GM21367 (cell line): Measurements from ENCODE around the gene GBGT1.
A peak's percentile ranks its signal among the peaks of the same experiment; 100 is the strongest.

Source experiments
- ATAC-seq: cut with Tn5 transposase; IDR thresholded peaks from one replicate; pipeline ENCODE4 v1.9.1; 2021; ENCODE audit not compliant: unreplicated experiment

Gene GBGT1

DNA sequence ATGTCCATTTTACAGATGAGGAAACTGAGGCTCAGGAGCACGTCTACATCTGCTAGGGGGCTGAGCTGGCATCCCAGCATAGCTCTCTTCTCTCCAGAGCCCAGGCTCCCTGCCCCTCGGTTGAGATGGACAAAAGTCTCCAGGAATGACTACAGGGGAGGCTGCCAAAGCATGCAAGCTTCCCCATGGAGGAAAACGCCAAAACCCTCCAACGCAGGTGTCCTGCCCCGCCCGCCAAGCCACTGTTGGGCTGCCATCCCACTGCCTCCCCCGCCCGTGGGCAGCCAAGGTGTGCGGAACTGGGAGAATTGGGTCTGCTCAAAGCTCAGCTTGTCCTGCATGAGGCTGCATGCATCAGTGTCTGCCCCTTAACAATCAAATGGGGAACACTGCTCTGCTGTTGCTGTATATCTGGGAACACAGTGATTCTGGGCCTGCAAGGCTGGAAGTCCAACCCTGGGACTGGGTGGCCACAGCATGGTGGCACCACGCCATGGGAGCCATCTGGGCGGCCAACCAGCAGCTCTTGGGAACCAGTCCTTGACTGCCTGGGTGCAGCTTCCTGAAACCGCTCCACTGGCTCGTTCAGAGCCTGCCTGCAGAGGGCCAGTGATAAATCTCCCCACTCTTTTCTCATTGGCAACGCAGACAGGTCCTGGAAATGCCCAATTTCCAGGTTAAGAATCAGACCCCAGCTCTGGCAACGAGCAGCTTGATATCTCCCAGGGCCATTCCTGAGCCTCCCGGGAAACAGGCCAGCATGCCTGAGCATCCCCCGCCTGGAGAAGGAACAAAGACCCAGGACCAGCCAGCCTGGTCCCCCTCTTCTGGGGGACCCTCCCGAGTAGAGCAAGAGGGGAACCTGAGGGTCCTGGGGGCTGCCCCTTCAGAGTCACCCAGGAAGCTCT is 46.2 kb downstream of the GBGT1 start:
- ATAC-seq: no peak

DNA sequence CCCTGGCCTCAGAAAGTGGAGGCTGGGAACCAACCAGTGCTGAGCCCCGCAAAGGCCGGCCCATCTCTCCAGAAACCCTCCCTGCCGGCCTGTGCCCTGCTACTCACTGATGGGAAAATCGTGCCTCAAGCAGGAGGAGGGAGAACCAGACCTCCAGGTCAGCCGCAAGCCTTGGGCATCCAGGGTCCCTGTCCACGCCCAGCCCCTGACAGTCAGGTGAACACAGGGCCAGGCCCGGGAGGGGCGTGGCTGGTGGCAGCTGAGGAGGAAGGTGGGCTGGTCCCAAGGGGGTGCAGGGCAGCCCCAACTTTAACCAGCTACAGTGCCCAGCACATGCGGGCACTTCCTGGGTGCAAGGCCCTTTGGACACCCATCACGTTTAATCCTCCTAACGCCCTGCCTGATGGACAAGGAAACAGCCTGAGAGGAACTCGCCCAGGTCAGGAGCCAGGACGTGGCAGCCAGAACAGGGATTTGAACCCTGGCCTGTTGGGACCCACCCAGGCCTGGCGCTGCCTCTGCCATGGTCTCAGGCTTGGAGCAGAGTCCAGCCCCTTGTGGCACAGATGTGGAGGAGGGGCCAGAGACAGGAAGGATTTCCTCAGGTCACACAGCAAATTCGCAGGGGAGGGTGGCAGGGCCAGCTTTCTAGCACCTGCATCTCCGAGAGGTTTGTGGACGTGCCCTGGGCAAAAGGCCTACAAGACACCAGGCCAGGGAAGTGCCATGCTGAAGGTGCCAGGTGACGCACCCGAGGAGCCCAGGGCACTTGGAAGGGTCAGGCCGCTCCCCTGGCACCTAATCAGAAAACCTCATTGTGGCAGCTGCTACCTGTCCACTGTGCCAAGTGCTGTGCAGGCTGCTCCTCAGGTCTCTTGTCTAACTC is 47.1 kb downstream of the GBGT1 start:
- ATAC-seq: no peak

DNA sequence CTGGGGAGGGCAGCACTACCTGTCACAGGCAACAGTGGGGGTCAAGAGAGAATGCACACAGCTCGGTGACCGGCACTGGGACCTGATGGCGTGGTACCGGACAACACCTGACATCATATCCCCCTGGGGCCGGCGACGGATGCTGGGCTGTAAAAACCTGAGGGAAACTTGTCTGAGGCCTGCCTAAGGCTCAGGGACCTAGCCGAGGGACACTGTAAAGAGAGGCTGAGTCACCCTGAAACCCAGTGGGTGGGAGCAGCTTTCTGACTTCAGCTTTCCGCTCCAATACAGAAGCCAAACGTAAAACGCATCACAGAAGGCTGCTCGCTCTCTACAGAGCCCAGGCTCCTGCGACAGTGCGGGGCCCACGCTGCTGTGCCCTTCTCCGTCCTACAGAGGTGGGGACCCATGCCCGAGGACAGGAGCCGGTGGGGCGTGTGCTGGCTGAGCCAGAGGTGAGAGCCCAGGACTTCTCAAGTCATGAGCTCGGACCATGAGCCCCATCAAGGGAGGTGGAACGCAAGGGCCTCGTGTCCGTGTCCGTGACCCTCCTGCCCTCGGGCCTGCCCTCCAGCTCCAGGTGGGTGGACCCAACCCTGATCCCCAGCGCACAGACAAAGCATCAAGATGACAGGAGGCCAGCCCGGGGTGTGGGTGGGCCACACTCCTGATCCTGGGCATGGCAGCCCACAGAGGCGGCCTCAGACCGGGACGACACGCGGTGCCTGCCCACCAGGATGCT is 47.9 kb downstream of the GBGT1 start:
- ATAC-seq: peak; percentile 54

DNA sequence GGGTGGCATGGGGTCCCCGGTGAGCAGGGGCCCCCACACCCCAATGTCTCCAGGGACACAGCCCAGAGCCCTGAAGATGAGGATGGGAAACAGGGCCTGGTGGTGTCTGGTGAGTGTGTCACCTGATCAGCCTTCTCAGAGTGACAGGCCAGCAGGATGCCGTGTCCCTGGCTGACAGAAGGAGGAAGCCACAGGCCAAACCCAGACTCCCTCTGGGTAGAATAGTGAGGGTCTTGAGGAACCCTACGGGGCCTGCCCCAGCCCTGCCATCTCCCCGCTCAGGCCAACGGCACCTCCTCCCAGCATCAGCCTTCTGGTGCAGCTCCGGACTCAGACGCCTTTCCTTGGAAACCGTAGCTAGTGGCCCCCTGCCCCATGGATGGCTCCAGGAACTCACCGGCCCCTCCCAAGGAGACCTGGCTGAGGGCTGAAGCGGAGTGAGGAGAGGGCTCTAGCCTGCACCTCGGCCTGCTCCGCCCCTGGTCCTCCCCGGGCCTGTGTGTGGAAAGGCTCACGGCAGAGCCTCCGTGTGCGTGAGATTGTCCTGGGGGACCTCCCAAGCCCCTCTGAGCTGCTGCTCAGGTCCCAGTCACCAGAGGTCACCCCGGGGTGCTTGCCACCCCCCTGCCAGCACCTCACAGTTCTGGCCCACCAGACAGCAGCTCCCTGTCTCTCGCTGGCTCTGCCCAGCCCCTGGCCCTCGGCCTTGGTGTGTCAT is 48.7 kb downstream of the GBGT1 start:
- ATAC-seq: no peak

DNA sequence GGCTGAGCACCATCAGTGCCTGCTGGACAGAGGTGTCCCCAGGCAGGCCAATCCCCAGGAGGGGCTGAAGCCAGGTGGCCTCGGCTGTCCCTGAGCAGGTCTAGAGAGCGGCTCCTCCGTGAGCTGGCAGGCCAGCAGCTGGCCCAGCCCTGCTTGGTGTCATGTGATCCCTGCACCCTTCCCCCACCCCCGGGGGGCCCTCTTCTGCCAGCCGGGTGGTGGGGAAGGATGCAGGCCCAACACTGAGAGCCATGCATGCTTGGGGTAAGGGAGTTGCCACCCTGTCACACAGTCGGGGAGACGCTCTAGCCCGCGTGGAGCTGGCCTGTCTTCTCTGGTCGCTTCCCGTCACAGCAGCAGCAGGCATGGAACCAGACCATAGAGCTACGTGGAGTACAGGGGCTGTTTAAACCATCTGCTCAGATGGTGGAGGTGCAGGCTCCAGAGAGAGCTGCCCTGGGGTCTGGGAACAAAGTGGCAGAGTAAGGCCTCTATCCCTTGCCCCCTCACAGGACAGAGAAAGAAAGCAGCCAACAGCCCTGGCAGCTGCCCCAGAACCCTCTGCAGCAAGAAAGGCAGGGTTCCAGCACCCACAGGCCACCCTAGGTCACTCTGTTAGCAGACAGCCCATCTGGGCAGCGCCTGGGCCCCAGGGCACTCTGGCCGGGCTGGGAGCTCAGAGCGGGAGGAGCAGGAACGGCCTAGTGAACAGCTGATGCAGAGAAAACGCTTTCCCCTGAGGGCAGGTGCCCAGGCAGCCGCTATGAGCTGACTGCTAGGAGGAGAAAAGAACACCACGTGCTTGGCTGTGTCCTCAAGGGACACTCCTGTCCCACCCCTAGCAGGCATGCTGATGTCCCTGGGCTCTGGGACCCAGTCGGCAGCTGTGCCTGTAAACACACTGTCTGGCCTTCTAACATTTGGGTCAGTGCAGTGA is 49.5 kb downstream of the GBGT1 start:
- no peak for ATAC-seq

DNA sequence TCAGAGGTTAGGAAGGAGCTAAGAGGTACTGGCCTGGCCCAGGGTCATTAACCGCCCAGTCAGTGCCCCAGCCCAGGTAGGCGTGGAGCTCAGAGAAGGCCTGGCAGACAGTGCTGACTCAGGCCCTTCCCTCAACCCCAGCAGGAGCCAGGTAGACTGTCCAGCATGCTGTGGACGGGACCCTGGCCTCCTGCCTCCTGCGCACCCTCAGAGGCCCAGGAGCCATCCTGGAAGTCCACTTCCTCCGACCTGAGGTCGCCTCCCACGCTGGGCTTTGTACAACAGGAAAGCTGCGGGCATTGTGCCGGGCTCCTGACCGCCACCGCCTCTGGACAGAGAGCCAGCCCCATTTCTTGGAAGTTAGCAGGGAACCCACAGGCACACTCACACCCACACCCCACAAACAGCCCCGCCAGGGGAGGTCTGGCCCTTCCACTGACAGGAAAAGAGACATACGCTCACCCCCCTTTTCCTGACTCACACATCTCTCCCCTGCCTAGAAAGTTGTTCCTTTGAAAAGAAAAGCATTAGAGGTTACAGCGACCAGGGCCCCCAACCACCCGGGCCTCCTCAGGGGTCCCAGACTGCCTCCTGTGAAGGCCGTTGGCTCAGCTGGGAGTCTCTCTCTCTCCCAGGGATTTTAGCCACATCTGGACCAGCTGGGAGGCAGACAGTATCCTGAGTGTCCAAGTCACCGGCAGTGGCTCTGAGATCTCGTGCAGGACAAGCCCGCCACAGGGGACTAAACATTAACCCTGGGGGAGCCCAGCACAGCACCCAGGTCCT is 50.4 kb downstream of the GBGT1 start:
- ATAC-seq: no peak

DNA sequence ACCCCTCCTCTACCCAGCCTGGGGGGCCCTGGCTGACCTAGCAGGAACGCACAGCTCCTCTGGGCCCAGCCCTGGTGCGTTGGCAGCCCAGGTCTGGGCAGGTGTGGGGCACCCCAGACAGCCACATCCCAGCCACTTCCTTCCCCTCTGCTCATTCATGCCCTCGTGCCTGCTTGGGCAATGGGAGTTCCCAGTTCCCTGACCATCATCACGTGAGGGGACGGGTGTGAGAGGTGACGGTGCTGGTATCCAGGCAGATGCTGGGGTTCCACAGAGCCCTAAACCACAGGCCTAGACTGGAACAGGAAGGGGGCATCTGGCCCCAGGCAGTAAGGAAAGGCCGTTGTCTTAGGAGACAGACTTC is 51.1 kb downstream of the GBGT1 start:
- no peak for ATAC-seq

DNA sequence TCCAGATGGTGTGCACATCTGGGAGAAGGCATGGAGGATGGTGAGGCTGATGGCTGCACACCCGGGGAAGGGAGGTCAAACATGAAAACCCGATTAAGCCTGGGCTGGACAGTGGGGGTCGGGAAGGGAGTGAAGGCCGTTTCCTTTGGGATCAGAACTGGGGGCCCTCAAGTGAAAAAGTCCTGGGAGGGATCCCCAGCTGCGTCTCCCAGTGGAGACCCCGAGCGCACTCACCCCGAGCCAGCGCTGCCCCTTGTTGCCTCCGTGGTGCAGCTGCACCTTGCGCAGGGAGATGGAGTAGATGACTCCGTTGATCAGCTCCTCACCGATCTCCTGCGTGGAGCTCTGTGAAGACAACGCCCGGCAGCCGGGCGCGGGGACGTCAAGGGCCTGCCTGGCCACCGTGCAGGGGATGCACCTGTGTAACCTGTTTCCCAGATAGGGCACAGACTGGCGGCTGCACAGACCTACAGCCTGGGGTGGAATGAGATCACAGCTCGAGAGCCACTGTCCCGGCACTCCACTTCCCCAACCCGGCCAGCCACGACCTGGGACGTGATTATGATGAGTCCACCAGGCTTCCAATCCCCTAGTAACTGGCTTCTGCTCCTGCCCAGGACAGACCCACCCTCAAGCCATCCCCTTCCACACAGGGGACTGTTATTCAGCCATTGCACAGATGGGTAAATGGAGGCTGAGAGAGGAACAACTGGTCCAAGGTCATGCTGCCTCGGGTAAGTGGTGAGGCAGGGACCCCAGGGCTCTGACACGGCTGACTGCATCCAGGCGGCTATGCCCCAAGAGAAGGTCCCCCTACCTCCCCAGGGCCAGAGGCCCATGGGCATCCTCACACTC is 51.7 kb downstream of the GBGT1 start:
- ATAC-seq: no peak

DNA sequence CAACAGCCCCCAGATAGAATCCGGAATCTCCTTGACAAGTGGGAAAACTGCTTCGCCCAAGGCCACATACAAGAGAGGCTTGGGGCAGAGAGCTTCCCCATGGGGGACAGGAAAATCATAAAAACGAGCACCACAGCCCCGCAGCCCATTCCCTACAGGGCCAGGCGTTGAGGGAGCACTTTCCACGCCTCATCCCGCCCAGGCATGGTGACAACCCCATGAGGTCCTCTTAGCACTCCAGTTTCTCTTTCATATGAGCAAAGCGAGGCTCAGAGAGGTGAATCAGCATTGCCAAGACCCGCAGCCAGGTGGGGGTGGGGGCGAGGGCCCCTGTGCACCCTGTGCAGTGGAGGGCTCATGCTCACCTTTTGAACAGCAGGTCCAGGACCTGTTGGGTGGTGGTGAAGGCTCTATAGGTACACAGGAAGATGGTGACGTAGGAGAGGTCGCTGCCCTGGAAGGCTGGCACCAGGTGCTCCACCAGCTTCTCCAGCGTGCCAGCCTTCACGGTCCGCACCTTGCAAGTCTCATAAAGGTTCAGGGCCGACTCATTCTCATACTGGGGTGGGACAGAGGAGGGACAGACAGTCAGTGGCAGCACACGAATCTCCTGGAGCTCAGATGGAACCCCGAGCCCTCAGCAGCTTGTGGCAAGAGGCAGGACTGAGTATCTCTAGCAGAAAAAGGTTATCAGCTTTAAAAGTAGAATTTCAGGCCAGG is 53.6 kb downstream of the GBGT1 start:
- ATAC-seq: no peak

DNA sequence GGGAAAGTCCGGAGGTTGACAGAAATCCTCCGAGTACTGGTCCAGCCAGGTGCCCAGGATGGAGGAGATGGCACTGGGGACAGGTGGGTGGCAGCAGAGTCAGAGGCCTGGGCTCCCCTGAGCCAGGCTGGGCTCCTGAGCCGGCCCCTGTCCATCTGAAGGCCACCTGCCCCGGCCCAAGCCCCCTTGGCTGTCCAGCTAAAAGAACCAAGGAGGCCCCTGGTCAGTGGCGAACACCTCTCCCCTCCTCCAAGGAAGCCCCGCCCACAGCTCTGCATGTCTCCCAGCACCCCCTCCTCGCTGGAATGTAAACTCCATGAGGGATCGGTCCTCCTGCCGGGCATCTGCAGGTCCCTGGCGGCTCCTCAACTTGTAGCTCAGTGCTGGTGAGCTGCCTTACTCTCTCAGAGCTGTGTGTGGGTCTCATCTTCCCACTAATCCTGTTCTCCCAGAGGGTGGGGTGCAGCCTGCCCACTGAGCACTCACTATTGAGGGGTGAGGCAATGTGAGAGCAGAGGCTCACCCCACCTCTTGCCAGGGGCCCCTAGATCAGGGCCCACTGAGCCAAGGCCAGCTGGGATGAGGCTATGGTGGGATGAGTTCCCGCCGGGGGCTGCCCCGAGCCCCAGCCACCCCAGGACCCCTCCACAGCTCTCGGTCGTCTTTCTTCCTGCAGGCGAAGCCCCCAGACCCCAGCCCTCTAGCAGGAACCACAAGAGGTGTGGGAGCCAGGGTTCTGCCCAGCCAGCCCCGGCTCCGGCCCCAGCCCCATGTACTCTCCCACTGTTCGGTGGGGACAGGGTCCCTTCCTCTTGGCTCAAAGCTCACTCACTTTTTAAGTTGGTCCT is 54.7 kb downstream of the GBGT1 start:
- no peak for ATAC-seq

DNA sequence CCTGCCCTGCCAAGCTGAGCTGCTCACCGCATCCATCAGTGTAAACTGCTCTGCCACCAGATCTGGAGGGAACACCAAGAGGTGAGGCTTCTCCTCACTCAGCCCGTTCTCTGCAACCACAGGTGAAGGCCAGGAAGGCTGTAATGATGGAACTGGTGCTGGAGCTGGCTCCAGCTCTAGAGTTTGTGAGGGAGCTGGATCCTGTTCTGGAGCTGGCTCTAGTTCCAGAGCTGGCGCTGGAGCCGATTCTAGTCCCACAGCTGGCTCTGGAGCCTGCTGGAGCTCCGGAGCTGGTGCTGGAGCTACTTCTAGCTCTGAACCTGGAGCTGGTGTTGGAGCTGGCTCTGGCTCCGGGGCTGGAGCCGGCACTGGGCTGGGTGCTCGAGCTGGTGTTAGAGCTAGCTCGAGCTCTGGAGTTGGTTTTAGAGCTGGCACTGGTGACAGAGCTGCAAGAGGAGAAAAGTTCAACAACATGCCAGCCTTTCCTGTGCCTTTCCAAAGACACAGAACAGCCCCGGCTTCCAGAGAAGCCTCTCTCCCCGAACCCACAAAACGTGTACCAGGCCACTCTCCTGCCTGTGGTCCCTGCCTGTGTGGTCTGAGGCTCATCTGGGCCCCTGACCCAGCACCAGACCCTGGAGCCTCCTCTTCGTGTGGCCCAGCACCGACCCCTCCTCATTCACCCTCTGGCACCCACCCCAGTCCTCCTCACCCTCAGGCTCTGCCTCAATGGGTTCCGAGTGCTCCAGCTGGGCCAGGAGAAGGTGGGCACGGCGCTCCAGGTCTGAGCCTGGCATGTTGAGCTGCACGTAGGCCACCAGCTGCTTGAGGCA is 55.5 kb downstream of the GBGT1 start:
- ATAC-seq: no peak

DNA sequence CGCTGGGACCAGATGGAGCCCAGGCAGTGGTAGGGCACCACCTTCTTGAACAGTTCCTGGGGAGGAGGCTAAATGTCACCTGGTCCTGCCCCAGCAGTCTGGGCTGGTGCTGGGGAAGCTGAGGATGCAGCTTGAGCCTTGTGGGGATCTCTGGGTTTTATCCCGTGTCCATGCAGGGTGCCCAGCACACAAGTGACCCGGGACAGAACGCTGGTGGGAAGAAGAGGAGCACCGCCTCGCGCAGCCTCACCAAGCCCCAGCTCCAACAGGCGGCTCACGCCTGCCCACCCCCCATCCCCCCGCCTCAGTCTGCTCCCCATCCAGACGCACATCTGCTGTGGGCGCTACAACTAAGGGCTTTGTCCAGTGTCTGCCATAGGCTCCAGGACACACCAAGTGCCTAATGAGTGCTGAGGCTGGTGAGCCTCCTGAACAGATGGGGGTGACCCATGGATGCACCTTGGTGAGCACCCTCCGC is 56.4 kb downstream of the GBGT1 start:
- no peak for ATAC-seq

DNA sequence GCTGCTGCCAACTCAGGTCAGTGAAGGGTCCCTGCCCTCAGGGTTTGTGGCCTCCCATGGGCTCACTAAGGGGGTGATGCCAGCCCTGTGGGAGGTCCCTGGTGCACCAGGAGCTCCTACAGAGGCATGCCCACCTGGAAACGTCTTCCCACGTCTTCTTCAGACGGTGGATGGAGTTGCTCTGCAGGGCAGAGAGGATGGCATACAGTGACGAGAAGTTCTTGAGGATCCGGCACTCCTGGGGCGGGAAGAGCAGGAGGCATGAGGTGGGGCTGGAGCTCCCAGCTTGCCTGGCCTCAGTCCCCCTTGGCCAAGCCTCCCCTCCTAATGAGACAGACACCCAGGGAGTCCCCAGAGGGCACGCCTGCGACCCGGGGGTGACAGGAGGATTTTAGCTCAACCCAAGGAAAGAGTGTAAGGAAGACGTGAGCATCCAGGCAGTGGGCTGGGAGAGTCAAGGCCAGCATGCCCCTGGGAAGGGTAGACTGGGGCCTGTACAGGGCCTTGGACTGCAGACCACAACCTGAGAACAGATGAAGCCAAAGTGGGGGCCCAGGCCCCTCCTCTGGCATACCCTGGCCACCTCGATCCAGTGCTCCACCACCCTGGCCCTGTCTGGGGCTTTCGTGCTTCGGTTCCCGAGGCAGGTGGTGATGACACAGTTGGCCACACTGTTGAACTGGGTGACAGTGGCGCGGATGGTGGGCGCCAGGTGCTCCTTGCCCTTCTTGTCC is 57.0 kb downstream of the GBGT1 start:
- no peak for ATAC-seq

DNA sequence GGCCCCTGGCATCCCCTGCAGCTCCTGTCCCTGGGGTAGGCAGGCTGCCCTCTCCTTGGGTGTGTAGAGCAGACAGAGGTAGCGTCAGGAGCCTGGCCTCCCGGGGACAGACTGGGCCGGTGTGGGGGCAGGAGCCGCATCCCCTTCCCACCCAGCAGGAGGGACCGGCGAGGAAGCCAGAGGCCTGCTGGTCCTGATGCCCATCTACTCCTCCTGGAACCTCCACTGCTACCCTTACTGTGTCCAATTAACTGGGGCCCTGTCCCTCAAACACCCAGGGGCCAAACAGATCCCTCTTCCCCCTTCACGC is 58.3 kb downstream of the GBGT1 start:
- ATAC-seq: no peak
